ENCODE measurements around the gene INPP4B. TPM values are rescaled to one million over a fixed set of nuclear protein-coding genes. Genes with fewer than 3 reads are reported as not detected.

Gene INPP4B
- total RNA-seq, 1 donor from 2014 or later: 4.9 TPM

- Mint-ChIP-seq H3K4me1 (ENCODE audit: unreplicated experiment) (peaks cover 3% of the 10 kb centered on the region), H3K27me3 (ENCODE audit: unreplicated experiment) (no peaks in the 10 kb centered on the region), H3K9me3 (ENCODE audit: unreplicated experiment) (no peaks in the 10 kb centered on the region), H3K27ac (ENCODE audit: unreplicated experiment) (no peak overlapping the region), H3K4me3 (ENCODE audit: unreplicated experiment) (no peak overlapping the region), H3K36me3 (ENCODE audit: low read depth, unreplicated experiment) (no peaks in the 10 kb centered on the region)
- TF ChIP-seq, protein P1, sequence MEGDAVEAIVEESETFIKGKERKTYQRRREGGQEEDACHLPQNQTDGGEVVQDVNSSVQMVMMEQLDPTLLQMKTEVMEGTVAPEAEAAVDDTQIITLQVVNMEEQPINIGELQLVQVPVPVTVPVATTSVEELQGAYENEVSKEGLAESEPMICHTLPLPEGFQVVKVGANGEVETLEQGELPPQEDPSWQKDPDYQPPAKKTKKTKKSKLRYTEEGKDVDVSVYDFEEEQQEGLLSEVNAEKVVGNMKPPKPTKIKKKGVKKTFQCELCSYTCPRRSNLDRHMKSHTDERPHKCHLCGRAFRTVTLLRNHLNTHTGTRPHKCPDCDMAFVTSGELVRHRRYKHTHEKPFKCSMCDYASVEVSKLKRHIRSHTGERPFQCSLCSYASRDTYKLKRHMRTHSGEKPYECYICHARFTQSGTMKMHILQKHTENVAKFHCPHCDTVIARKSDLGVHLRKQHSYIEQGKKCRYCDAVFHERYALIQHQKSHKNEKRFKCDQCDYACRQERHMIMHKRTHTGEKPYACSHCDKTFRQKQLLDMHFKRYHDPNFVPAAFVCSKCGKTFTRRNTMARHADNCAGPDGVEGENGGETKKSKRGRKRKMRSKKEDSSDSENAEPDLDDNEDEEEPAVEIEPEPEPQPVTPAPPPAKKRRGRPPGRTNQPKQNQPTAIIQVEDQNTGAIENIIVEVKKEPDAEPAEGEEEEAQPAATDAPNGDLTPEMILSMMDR (IDR thresholded peaks at IDR 0.05; ENCODE audit: unreplicated experiment): no peak
- no peak for DNase-seq (ENCODE audit: low spot score)
Measured at GRCh38 chr4:142326181-142326580, 519.9 kb downstream of the INPP4B start.

DNA sequence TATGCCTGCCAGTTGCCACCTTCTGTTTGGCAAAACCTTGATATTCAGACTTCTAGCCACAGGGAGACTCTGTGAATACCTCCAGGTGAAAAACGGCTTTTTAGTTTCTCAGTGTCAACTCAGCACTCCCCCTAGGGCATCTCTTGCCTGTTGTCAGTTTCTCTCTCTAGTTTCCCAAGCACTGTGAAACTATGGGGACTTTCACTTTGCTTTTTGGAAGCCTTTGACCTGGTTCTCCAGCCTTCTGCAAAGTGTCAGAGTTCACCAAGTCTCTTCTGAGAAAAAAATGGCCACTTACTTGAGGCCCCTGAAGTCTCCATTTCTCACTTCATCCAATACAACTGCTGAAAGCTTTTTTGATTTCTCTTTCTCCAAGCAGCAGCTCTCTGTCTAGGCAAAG is 521.5 kb downstream of the INPP4B start:
- Mint-ChIP-seq H3K36me3 (ENCODE audit: low read depth, unreplicated experiment) (no peaks in the 10 kb centered on the region), H3K27me3 (ENCODE audit: unreplicated experiment) (no peaks in the 10 kb centered on the region), H3K9me3 (ENCODE audit: unreplicated experiment) (no peaks in the 10 kb centered on the region), H3K27ac (ENCODE audit: unreplicated experiment) (no peak overlapping the region), H3K4me3 (ENCODE audit: unreplicated experiment) (no peak overlapping the region), H3K4me1 (ENCODE audit: unreplicated experiment) (peaks cover 3% of the 10 kb centered on the region)
- no peak for DNase-seq (ENCODE audit: low spot score)
- TF ChIP-seq, protein P1 (IDR thresholded peaks at IDR 0.05; ENCODE audit: unreplicated experiment): no peak

GRCh38 chr4:142322996-142323395 is 523.1 kb downstream of the INPP4B start:
- Mint-ChIP-seq H3K4me1 (ENCODE audit: unreplicated experiment) (peaks cover 8% of the 10 kb centered on the region), H3K36me3 (ENCODE audit: low read depth, unreplicated experiment) (no peaks in the 10 kb centered on the region), H3K27ac (ENCODE audit: unreplicated experiment) (no peak overlapping the region), H3K9me3 (ENCODE audit: unreplicated experiment) (no peaks in the 10 kb centered on the region), H3K27me3 (ENCODE audit: unreplicated experiment) (no peaks in the 10 kb centered on the region), H3K4me3 (ENCODE audit: unreplicated experiment) (no peak overlapping the region)
- DNase-seq (ENCODE audit: low spot score): no peak
- TF ChIP-seq, protein P1 (IDR thresholded peaks at IDR 0.05; ENCODE audit: unreplicated experiment): no peak

DNA sequence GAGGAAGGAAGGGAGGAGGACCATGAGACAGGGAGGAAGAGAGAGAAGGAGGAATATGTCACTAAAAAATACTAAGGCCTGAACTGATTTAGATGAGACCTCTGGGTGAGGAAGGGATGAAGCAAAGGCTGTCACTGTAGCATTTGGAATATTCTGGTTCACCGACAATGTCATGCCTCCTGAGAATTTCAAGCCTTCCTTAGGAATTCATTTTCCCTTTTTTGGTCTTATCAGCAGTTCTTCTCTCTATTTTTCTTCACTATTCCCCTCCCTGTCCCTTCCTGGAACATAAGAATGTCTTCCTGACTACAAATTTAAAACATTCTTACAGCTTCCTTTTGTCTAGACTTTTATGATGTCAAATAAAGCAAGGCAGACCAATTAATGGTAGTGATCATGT is 527.8 kb downstream of the INPP4B start:
- peaks cover 15% of the 10 kb centered on the region for H3K4me1 Mint-ChIP-seq (ENCODE audit: unreplicated experiment)
- H3K27me3 Mint-ChIP-seq (ENCODE audit: unreplicated experiment): no peaks in the 10 kb centered on the region
- peaks cover 3% of the 10 kb centered on the region for H3K36me3 Mint-ChIP-seq (ENCODE audit: low read depth, unreplicated experiment)
- no peak overlapping the region for H3K27ac Mint-ChIP-seq (ENCODE audit: unreplicated experiment)
- DNase-seq (ENCODE audit: low spot score): no peak
- H3K9me3 Mint-ChIP-seq (ENCODE audit: unreplicated experiment): no peaks in the 10 kb centered on the region
- H3K4me3 Mint-ChIP-seq (ENCODE audit: unreplicated experiment): no peak overlapping the region
- TF ChIP-seq, protein P1 (IDR thresholded peaks at IDR 0.05; ENCODE audit: unreplicated experiment): no peak

- no peak overlapping the region for H3K27ac Mint-ChIP-seq (ENCODE audit: unreplicated experiment)
- no peaks in the 10 kb centered on the region for H3K27me3 Mint-ChIP-seq (ENCODE audit: unreplicated experiment)
- H3K36me3 Mint-ChIP-seq (ENCODE audit: low read depth, unreplicated experiment): peaks cover 4% of the 10 kb centered on the region
- no peaks in the 10 kb centered on the region for H3K9me3 Mint-ChIP-seq (ENCODE audit: unreplicated experiment)
- TF ChIP-seq, protein P1 (IDR thresholded peaks at IDR 0.05; ENCODE audit: unreplicated experiment): no peak
- DNase-seq (ENCODE audit: low spot score): no peak
- peaks cover 15% of the 10 kb centered on the region for H3K4me1 Mint-ChIP-seq (ENCODE audit: unreplicated experiment)
- H3K4me3 Mint-ChIP-seq (ENCODE audit: unreplicated experiment): no peak overlapping the region
Measured at GRCh38 chr4:142316913-142317312, 529.2 kb downstream of the INPP4B start.

Measured in endothelial cell (in vitro differentiated cells).